Activated CD8-positive, alpha-beta memory T cell treated with anti-CD3 and anti-CD28 coated beads for 1 hour (primary cell): Measurements from ENCODE around the gene MTMR2.
A peak's percentile ranks its signal among the peaks of the same experiment; 100 is the strongest.

Experiments used
- DNase-seq, 2 donors: peaks; one replicate each; pipeline ENCODE4 v3.0.0-alpha.2; 2020; ENCODE audit warnings: low read depth in 1 of 2; ENCODE audit errors: extremely low read depth in 1 of 2

MTMR2 gene

DNA sequence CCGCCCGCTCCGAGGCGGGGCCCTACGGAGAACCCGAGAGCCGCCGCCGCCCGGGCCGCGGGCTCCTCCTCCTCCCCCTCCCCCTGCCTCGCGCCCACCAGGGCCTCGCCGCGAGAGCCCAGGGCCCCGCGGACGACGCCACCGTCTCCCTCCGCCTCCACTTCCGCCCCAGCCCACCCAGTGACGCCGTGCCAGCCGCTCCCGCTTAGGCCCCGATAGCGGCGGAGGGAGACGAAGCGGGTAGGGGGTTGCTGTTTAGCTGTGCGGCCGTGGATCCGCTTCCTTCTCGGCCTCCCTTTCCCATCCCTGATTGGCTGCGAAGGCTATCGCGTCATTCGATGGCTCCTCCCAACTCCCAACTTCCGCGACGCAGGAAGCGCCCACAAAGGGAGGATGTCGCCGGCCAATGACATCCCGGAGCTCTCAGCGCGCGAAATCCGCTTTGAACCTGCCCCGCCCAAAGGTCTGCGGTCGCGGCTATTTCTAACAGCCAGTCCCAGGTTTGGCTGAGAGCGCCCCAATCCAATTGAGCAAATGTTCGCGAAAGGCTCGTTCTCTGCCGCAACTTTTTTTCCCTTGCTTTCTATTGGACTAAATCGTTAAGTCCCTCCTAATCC lies 134.3 kb downstream of the MTMR2 start, which contains the start of gene FAM76B:
FAM76B (minus strand) TSS at position 277 of the 617 bp plus-strand sequence. CDS start 304 bp downstream, outside the sequence.
- peak; percentile 90 to 99 for DNase-seq

DNA sequence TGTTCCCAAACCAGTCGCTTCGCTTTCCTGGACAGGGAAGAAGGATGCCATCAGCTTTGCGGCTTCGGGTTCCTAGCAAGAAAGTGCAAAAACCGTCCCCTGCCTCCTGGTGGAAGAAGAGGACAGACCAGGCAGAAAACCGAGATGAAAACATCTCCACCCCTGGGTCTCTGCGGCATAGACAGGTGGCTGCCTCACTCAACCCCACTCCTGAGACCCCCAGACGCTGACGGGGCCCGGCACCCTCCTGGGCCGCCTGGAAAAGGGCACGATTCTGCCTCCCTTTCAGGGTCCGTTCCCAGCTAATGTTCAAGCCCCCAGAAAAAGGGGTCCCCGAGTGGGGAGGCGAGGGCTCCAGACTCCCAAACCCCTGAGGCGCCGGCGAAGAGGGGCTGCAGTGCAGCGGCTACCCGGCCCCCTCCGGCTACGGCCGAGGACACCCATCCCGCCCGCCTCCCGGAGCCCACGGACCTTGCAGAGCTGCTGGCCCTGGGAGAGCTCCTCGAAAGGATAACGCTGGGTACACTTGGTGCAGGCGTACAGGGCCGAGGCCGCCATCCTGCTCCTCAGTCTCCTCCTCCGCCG lies 134.9 kb downstream of the MTMR2 start:
- DNase-seq: peak in 1 of 2 donors; percentile 3
